OCI-LY1 (cell line): ENCODE results near the gene WDFY4.

Experiments
- H2AFZ ChIP-seq: fragments of 200-600 bp; sonication (generic), shearing (Covaris generic); 2 replicates; pipeline ENCODE4 v1.6.0; 2014; ENCODE audit warnings: antibody characterized with exemption, mild to moderate bottlenecking, low read length
- H3F3A ChIP-seq: fragments of 200-600 bp; sonication (generic), shearing (Covaris generic); 2 replicates; pipeline ENCODE4 v1.6.0; 2014; ENCODE audit warnings: mild to moderate bottlenecking, antibody characterized with exemption, low read length, moderate library complexity; ENCODE audit not compliant: insufficient read depth
- H3K27ac ChIP-seq: fragments of 200-600 bp; sonication (generic); 2 replicates; pipeline ENCODE4 v1.5.1; 2014; ENCODE audit warnings: low read length, mixed run types, mild to moderate bottlenecking, low read depth; ENCODE audit not compliant: poor library complexity, severe bottlenecking
- H3K27me3 ChIP-seq: fragments of 200-600 bp; sonication (generic); 2 replicates; pipeline ENCODE4 v1.6.0; 2014; ENCODE audit warnings: antibody characterized with exemption, mild to moderate bottlenecking, low read length, moderate library complexity; ENCODE audit not compliant: insufficient read depth
- H3K36me3 ChIP-seq: fragments of 200-600 bp; sonication (generic); 2 replicates; pipeline ENCODE4 v1.6.1; 2014; ENCODE audit warnings: mild to moderate bottlenecking, antibody characterized with exemption, low read length, moderate library complexity, mixed read lengths; ENCODE audit not compliant: insufficient read depth
- H3K4me1 ChIP-seq: fragments of 200-600 bp; sonication (generic); 2 replicates; pipeline ENCODE4 v1.5.1; 2014; ENCODE audit warnings: mild to moderate bottlenecking, low read length, moderate library complexity; ENCODE audit not compliant: insufficient read depth, severe bottlenecking
- H3K4me2 ChIP-seq: fragments of 200-600 bp; sonication (generic), shearing (Covaris generic); 2 replicates; pipeline ENCODE4 v1.6.1; 2014; ENCODE audit warnings: low read length
- H3K4me3 ChIP-seq: fragments of 200-600 bp; sonication (generic); 2 replicates; pipeline ENCODE4 v1.5.1; 2014; ENCODE audit warnings: low read length, low read depth, mild to moderate bottlenecking, mixed read lengths; ENCODE audit not compliant: poor library complexity, severe bottlenecking
- H3K79me2 ChIP-seq: fragments of 200-600 bp; shearing (Covaris generic); 2 replicates; pipeline ENCODE4 v1.6.1; 2016; ENCODE audit warnings: mixed run types, low read length, mixed read lengths; ENCODE audit not compliant: insufficient read depth
- H3K9ac ChIP-seq: fragments of 200-600 bp; sonication (generic), shearing (Covaris generic); 2 replicates; pipeline ENCODE4 v1.6.1; 2014; ENCODE audit warnings: mild to moderate bottlenecking, low read length, mixed read lengths
- H3K9me2 ChIP-seq: fragments of 200-600 bp; sonication (generic), shearing (Covaris generic); 2 replicates; pipeline ENCODE4 v1.6.1; 2014; ENCODE audit warnings: low read depth, mild to moderate bottlenecking, low read length, mixed read lengths
- H3K9me3 ChIP-seq: fragments of 200-600 bp; shearing (Covaris generic); 2 replicates; pipeline ENCODE4 v1.6.1; 2014; ENCODE audit warnings: low read length, mixed read lengths
- H4K20me1 ChIP-seq: fragments of 200-600 bp; sonication (generic), shearing (Covaris generic); 2 replicates; pipeline ENCODE4 v1.6.0; 2016; ENCODE audit warnings: mild to moderate bottlenecking, low read length; ENCODE audit not compliant: insufficient read depth
- EZH2 ChIP-seq: fragments of 200-600 bp; sonication (generic), shearing (Covaris generic); IDR thresholded peaks from 2 replicates; pipeline ENCODE4 v1.8.0; 2017; ENCODE audit warnings: borderline replicate concordance, mixed run types, mild to moderate bottlenecking, antibody characterized with exemption, low read length, moderate library complexity, mixed read lengths
- TF ChIP-seq, protein P1 (sequence below): fragments of 200-600 bp; sonication (generic), shearing (Covaris generic); IDR thresholded peaks from 2 replicates; pipeline ENCODE4 v1.5.1; 2017; ENCODE audit warnings: mild to moderate bottlenecking, antibody characterized with exemption, low read length, moderate library complexity, mixed read lengths

The WDFY4 gene

DNA sequence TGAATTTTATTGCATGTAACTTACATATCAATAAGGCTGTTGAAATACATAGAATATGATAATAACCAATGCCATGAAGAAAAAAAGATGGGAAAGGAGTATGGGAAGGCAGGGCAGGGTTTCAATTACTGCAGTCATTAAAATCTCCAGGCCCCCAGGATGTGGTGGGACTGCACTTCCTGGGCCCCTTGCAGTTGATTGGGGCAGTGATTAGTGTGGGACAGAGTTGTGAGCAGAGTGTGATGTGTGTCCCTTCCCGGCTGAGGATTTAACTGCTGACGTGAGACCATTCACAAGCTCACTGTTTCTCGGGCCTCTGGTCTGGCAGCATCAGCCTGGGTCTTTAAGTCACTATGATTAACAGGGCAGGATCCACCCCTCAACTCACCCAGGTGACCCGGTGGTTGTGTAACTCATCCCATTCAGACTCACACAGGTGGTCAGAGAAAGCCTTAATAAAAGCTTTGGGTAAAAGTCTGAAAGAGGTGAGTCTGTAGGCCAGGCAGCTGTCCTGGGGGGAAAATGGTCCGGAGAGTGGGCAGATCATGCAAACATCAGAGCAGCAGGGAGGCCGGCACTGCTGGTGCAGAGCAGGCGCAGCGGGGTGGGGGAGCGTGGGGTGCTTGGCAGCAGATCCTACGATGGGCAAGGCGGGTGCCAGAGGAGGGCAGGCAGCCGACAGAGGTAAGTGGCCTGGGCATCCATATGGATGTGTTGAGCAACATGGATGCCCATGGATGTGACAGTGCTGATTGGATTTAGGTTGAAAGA is 36.3 kb upstream of the WDFY4 start:
- H3K9ac ChIP-seq, result no peak overlapping the region
- H3F3A ChIP-seq, result no peaks in the 10 kb centered on the region
- no peaks in the 10 kb centered on the region for H3K4me1 ChIP-seq
- no peaks in the 10 kb centered on the region for H3K27me3 ChIP-seq
- H3K9me3 ChIP-seq, result no peaks in the 10 kb centered on the region
- H2AFZ ChIP-seq, result no peak overlapping the region
- no peak overlapping the region for H3K4me2 ChIP-seq
- TF ChIP-seq EZH2, result no peak
- TF ChIP-seq, protein P1, sequence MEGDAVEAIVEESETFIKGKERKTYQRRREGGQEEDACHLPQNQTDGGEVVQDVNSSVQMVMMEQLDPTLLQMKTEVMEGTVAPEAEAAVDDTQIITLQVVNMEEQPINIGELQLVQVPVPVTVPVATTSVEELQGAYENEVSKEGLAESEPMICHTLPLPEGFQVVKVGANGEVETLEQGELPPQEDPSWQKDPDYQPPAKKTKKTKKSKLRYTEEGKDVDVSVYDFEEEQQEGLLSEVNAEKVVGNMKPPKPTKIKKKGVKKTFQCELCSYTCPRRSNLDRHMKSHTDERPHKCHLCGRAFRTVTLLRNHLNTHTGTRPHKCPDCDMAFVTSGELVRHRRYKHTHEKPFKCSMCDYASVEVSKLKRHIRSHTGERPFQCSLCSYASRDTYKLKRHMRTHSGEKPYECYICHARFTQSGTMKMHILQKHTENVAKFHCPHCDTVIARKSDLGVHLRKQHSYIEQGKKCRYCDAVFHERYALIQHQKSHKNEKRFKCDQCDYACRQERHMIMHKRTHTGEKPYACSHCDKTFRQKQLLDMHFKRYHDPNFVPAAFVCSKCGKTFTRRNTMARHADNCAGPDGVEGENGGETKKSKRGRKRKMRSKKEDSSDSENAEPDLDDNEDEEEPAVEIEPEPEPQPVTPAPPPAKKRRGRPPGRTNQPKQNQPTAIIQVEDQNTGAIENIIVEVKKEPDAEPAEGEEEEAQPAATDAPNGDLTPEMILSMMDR, result no peak
- no peaks in the 10 kb centered on the region for H4K20me1 ChIP-seq
- no peaks in the 10 kb centered on the region for H3K36me3 ChIP-seq
- no peak overlapping the region for H3K27ac ChIP-seq
- no peaks in the 10 kb centered on the region for H3K9me2 ChIP-seq
- no peaks in the 10 kb centered on the region for H3K79me2 ChIP-seq
- no peak overlapping the region for H3K4me3 ChIP-seq

DNA sequence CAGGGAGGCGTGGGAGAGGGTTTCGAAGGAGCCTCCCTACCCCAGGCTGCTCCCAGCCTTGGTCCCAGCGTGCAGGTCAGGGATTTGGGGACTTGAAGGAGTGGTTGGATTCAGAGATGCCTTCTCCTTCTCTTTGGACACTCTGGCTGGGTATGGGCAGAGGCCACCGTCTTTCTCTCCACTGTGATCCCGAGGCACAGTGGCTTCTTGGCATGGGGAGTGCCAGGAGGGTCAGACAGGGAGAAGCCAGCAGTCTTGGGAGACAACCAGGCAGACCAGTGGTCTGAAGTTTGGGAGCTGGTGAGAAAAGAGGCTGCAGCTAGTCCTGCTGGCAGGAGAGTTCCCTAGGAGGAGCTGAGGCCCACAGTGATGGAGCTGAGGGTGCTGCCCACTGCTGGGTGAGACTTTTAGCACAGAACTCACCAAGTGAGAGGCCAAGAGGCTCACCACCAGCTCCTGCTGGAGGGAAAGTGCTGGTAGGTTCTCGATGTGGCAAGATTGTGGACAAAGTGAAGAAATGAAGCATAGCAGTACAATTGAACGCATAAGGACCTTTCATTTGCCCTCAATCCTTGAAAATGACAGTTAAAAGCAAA is 35.2 kb upstream of the WDFY4 start:
- no peaks in the 10 kb centered on the region for H3K9me3 ChIP-seq
- no peak overlapping the region for H2AFZ ChIP-seq
- no peaks in the 10 kb centered on the region for H3F3A ChIP-seq
- H3K4me1 ChIP-seq, result no peaks in the 10 kb centered on the region
- no peak overlapping the region for H3K27ac ChIP-seq
- TF ChIP-seq, protein P1, result no peak
- TF ChIP-seq EZH2, result no peak
- H3K36me3 ChIP-seq, result no peaks in the 10 kb centered on the region
- no peaks in the 10 kb centered on the region for H3K9me2 ChIP-seq
- H3K4me3 ChIP-seq, result no peak overlapping the region
- H4K20me1 ChIP-seq, result no peaks in the 10 kb centered on the region
- H3K27me3 ChIP-seq, result no peaks in the 10 kb centered on the region
- no peak overlapping the region for H3K4me2 ChIP-seq
- H3K79me2 ChIP-seq, result no peaks in the 10 kb centered on the region
- H3K9ac ChIP-seq, result no peak overlapping the region

DNA sequence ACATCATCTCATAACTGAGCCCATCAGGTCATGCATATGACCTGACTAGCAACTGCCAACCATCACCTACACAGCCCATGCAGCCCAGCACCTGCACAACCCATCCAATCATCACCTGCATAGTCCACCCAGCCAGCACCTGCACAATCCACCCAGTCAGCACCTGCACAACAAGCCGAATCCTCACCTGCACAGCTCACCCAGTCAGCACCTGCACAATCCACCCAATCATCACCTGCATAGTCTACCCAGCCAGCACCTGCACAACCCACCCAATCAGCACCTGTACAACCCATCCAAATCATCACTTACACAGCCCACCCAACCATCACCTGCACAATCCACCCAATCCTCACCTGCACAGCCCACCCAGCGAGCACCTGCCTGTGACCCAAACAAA is 33.4 kb upstream of the WDFY4 start:
- TF ChIP-seq, protein P1, result no peak
- no peak for TF ChIP-seq EZH2
- Histone ChIP-seq H3F3A (no peaks in the 10 kb centered on the region), H3K36me3 (no peaks in the 10 kb centered on the region), H3K4me2 (no peak overlapping the region), H3K27ac (no peak overlapping the region), H3K9me3 (no peaks in the 10 kb centered on the region), H3K79me2 (no peaks in the 10 kb centered on the region), H4K20me1 (no peaks in the 10 kb centered on the region), H3K9me2 (no peaks in the 10 kb centered on the region), H3K4me3 (no peak overlapping the region), H3K4me1 (peaks cover 5% of the 10 kb centered on the region), H3K9ac (no peak overlapping the region), H2AFZ (no peak overlapping the region), H3K27me3 (no peaks in the 10 kb centered on the region)
